ENCODE data around the gene BTNL9.

Gene BTNL9

GRCh38 chr5:181060231-181060590 lies 20.1 kb downstream of the BTNL9 start:
- no peaks in the 10 kb centered on the region for H3K27me3 ChIP-seq (ENCODE audit: low read length)
- TF ChIP-seq EZH2phosphoT487 (conservative IDR thresholded peaks at IDR 0.05; ENCODE audit: low read length): no peak
- TF ChIP-seq, protein P1, sequence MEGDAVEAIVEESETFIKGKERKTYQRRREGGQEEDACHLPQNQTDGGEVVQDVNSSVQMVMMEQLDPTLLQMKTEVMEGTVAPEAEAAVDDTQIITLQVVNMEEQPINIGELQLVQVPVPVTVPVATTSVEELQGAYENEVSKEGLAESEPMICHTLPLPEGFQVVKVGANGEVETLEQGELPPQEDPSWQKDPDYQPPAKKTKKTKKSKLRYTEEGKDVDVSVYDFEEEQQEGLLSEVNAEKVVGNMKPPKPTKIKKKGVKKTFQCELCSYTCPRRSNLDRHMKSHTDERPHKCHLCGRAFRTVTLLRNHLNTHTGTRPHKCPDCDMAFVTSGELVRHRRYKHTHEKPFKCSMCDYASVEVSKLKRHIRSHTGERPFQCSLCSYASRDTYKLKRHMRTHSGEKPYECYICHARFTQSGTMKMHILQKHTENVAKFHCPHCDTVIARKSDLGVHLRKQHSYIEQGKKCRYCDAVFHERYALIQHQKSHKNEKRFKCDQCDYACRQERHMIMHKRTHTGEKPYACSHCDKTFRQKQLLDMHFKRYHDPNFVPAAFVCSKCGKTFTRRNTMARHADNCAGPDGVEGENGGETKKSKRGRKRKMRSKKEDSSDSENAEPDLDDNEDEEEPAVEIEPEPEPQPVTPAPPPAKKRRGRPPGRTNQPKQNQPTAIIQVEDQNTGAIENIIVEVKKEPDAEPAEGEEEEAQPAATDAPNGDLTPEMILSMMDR (IDR thresholded peaks at IDR 0.05; ENCODE audit: insufficient read depth, low read length, poor library complexity, severe bottlenecking): no peak

DNA sequence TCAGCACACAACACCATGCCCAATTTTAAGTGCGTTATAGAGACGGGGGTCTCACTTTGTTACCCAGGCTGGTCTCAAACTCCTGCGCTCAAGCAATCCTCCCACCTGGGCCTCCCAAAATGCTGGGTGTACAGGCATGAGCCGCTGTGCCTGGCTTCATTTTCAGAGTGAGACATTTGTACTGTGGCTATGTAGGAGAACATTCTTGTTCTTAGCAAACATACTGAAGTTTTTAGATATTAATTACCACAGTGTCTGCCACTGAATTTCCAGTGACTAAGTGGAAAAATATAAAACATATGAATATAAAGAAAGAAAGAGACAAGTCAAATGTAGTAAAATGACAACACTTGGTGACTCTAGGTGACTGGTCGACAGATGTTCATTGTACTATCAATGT lies 20.9 kb downstream of the BTNL9 start:
- Histone ChIP-seq H3K9ac (ENCODE audit: low read length) (no peak overlapping the region), H3K36me3 (ENCODE audit: low read length) (no peaks in the 10 kb centered on the region), H4K20me1 (ENCODE audit: low read depth, low read length) (no peaks in the 10 kb centered on the region; the same call in 1 of the 2 replicates), H3K4me3 (ENCODE audit: insufficient read depth, low read length, poor library complexity, severe bottlenecking) (no peak overlapping the region), H3K79me2 (ENCODE audit: insufficient read depth, low read length) (no peaks in the 10 kb centered on the region; the same call in 1 of the 2 replicates), H3K9me3 (ENCODE audit: insufficient read depth, low read length) (no peaks in the 10 kb centered on the region), H3K4me2 (ENCODE audit: low read depth, low read length, poor library complexity, severe bottlenecking) (no peak overlapping the region), H2AFZ (ENCODE audit: low read depth, low read length, severe bottlenecking) (no peak overlapping the region), H3K27me3 (ENCODE audit: low read length) (no peaks in the 10 kb centered on the region), H3K27ac (ENCODE audit: low read depth, low read length) (no peak overlapping the region), H3K9me2 (replicated peaks; ENCODE audit: insufficient read depth, low read length) (no peaks in the 10 kb centered on the region), H3F3A (ENCODE audit: insufficient read depth) (0 out of 2 replicates have a peak, but pooled peaks cover 5% of the 10 kb centered on the region)
- TF ChIP-seq EZH2phosphoT487 (conservative IDR thresholded peaks at IDR 0.05; ENCODE audit: low read length): no peak
- TF ChIP-seq, protein P1 (IDR thresholded peaks at IDR 0.05; ENCODE audit: insufficient read depth, low read length, poor library complexity, severe bottlenecking): no peak

More at GRCh38 chr5:181060231-181060590, 20.1 kb downstream of the BTNL9 start:
- Histone ChIP-seq H3K9me3 (ENCODE audit: insufficient read depth, low read length) (no peaks in the 10 kb centered on the region), H3K36me3 (ENCODE audit: low read length) (no peaks in the 10 kb centered on the region), H3K9ac (ENCODE audit: low read length) (no peak overlapping the region), H3K4me2 (ENCODE audit: low read depth, low read length, poor library complexity, severe bottlenecking) (no peak overlapping the region), H3K79me2 (ENCODE audit: insufficient read depth, low read length) (peaks cover 1% of the 10 kb centered on the region; the same call in 1 of the 2 replicates), H4K20me1 (ENCODE audit: low read depth, low read length) (no peaks in the 10 kb centered on the region; the same call in 1 of the 2 replicates), H2AFZ (ENCODE audit: low read depth, low read length, severe bottlenecking) (no peak overlapping the region), H3K4me3 (ENCODE audit: insufficient read depth, low read length, poor library complexity, severe bottlenecking) (no peak overlapping the region), H3K9me2 (replicated peaks; ENCODE audit: insufficient read depth, low read length) (no peaks in the 10 kb centered on the region), H3F3A (ENCODE audit: insufficient read depth) (0 out of 2 replicates have a peak, but pooled peaks cover 5% of the 10 kb centered on the region), H3K27ac (ENCODE audit: low read depth, low read length) (no peak overlapping the region)

GRCh38 chr5:181061645-181062044 lies 21.6 kb downstream of the BTNL9 start:
- H3K79me2 ChIP-seq (ENCODE audit: insufficient read depth, low read length): no peaks in the 10 kb centered on the region

More at GRCh38 chr5:181061645-181062044, 21.6 kb downstream of the BTNL9 start:
- no peaks in the 10 kb centered on the region for H3K36me3 ChIP-seq (ENCODE audit: low read length)
- 0 out of 2 replicates have a peak, but pooled peaks cover 5% of the 10 kb centered on the region for H3F3A ChIP-seq (ENCODE audit: insufficient read depth)
- H3K4me2 ChIP-seq (ENCODE audit: low read depth, low read length, poor library complexity, severe bottlenecking): no peak overlapping the region
- TF ChIP-seq, protein P1 (IDR thresholded peaks at IDR 0.05; ENCODE audit: insufficient read depth, low read length, poor library complexity, severe bottlenecking): no peak
- TF ChIP-seq EZH2phosphoT487 (conservative IDR thresholded peaks at IDR 0.05; ENCODE audit: low read length): no peak
- 0 out of 2 replicates have a peak, but pooled peaks cover 4% of the 10 kb centered on the region for H3K9me3 ChIP-seq (ENCODE audit: insufficient read depth, low read length)
- no peaks in the 10 kb centered on the region for H3K27me3 ChIP-seq (ENCODE audit: low read length)
- H3K27ac ChIP-seq (ENCODE audit: low read depth, low read length): no peak overlapping the region
- no peak overlapping the region for H2AFZ ChIP-seq (ENCODE audit: low read depth, low read length, severe bottlenecking)
- H3K9me2 ChIP-seq (replicated peaks; ENCODE audit: insufficient read depth, low read length): no peaks in the 10 kb centered on the region
- no peak overlapping the region for H3K4me3 ChIP-seq (ENCODE audit: insufficient read depth, low read length, poor library complexity, severe bottlenecking)
- no peaks in the 10 kb centered on the region for H4K20me1 ChIP-seq (ENCODE audit: low read depth, low read length)
- no peak overlapping the region for H3K9ac ChIP-seq (ENCODE audit: low read length)
